Naive B cell (primary cell): ENCODE results near the gene CLEC2L. TPM values are rescaled to one million over a fixed set of nuclear protein-coding genes. Genes with fewer than 3 reads are reported as not detected.

ENCODE experiments used
- ATAC-seq, 2 donors: fragments of 150-1000 bp; cut with Tn5 transposase; 2 replicates each; pipeline ENCODE4 v1.10.0; 2021; ENCODE audit warnings: low read depth in 2 of 2, mild to moderate bottlenecking in 2 of 2, moderate library complexity in 2 of 2
- DNase-seq: peaks from one replicate; pipeline ENCODE4 v3.0.0; 2022
- H3K27ac Mint-ChIP-seq, 6 donors: one replicate each; pipeline ENCODE4 v1.8.0; 2020 to 2022; ENCODE audit warnings: mild to moderate bottlenecking in 6 of 6, mixed read lengths in 6 of 6, moderate library complexity in 5 of 6, inconsistent platforms in 2 of 6
- H3K27me3 Mint-ChIP-seq, 3 donors: one replicate each; pipeline ENCODE4 v1.8.0; 2021 to 2022; ENCODE audit warnings: mixed read lengths in 3 of 3, mild to moderate bottlenecking in 1 of 3
- H3K36me3 Mint-ChIP-seq, 2 donors: one replicate each; pipeline ENCODE4 v1.8.0; 2020 to 2022; ENCODE audit warnings: mixed read lengths in 2 of 2, inconsistent platforms in 1 of 2, mild to moderate bottlenecking in 1 of 2
- H3K4me1 Mint-ChIP-seq, 3 donors: one replicate each; pipeline ENCODE4 v1.8.0; 2020 to 2022; ENCODE audit warnings: mixed read lengths in 3 of 3, inconsistent platforms in 1 of 3, mild to moderate bottlenecking in 1 of 3, moderate library complexity in 1 of 3
- H3K4me3 Mint-ChIP-seq, 8 donors: one replicate each; pipeline ENCODE4 v1.8.0; 2020 to 2022; ENCODE audit warnings: mild to moderate bottlenecking in 8 of 8, mixed read lengths in 8 of 8, moderate library complexity in 8 of 8, inconsistent platforms in 2 of 8
- H3K9me3 Mint-ChIP-seq, 7 donors: one replicate each; pipeline ENCODE4 v1.8.0; 2020 to 2022; ENCODE audit warnings: mixed read lengths in 7 of 7, mild to moderate bottlenecking in 5 of 7, inconsistent platforms in 2 of 7, moderate library complexity in 1 of 7
- polyA plus RNA-seq, 6 donors: library from polyadenylated mRNA; unstranded; fragments of 300-500 nt; fragmentation: Illumina TruSeq; gene quantifications; one replicate each; pipeline ENCODE4 v1.2.3, GENCODE V29; 2021; ENCODE audit warnings: low read depth in 6 of 6

Gene CLEC2L
- not detected for polyA plus RNA-seq

- H3K27ac Mint-ChIP-seq: no peak within 1 kb of the TSS
- no peak for ATAC-seq
- peaks cover 36 to 63% (median 55%) of the 10 kb centered on the region in 3 donors for H3K27me3 Mint-ChIP-seq
These were observed at the start of gene CLEC2L for GRCh38 chr7:139523199-139523941. Gene CLEC2L, plus strand, starts transcription at chr7:139523685. Its CDS starts 243 bp downstream, at chr7:139523928.

DNA sequence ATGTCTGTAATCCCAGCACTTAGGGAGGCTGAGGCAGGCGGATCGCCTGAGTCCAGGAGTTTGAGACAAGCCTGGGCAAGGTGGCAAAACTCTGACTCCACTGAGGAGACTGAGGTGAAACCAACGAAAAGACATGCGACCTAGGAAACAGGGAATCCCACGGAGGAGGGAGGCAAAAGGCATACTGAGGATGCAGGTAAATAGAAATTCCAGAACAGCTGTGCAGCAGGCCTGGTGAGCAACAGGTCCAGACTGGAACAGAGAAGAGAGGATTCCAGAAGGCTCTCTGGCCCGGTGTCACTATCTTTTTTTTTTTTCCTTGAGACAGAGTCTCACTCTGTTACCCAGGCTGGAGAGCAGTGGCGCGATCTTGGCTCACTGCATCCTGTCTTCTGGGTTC lies 47.3 kb upstream of the CLEC2L start:
- Mint-ChIP-seq H3K4me1 (no peaks in the 10 kb centered on the region), H3K36me3 (peaks cover 5 to 8% of the 10 kb centered on the region in 2 donors), H3K4me3 (peak overlapping the region in 1 of 8 donors; percentile 61), H3K9me3 (peaks cover 5 to 17% (median 14%) of the 10 kb centered on the region in 7 donors), H3K27me3 (peaks cover 0 to 24% (median 12%) of the 10 kb centered on the region in 3 donors), H3K27ac (no peak overlapping the region)
- ATAC-seq (no peak), DNase-seq (no peak)

More at GRCh38 chr7:139523199-139523941, at the start of gene CLEC2L:
- DNase-seq: no peak
- H3K4me1 Mint-ChIP-seq: peaks cover 0 to 3% (median 2%) of the 10 kb centered on the region in 3 donors
- peaks cover 0 to 14% of the 10 kb centered on the region in 2 donors for H3K36me3 Mint-ChIP-seq
- H3K9me3 Mint-ChIP-seq: peaks cover 4 to 13% (median 9%) of the 10 kb centered on the region in 7 donors
- H3K4me3 Mint-ChIP-seq: peak within 1 kb of the TSS in 4 of 8 donors; percentile 9 to 53 (median 23)

DNA sequence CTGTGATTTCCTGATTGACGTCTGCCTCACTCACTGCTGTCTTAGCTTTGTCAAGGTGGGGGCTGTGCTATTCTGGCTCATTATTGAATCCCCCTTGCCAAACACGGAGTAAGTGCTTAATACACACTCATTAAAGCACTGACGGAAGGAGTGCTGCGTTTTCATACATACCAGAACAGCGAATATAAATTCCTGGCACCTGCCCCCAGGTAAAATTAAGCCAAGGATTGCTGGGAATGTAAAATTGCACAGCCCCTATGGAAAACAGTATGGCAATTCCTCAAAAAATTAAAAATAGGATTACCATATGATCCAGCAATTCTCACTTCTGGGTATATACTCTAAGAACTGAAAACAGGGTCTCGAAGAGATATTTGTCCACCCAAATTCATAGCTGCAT lies 46.6 kb upstream of the CLEC2L start:
- DNase-seq: no peak
- H3K4me1 Mint-ChIP-seq: no peaks in the 10 kb centered on the region
- peaks cover 2 to 32% (median 19%) of the 10 kb centered on the region in 3 donors for H3K27me3 Mint-ChIP-seq
- no peak overlapping the region for H3K4me3 Mint-ChIP-seq
- no peak overlapping the region for H3K27ac Mint-ChIP-seq
- H3K36me3 Mint-ChIP-seq: peaks cover 5 to 8% of the 10 kb centered on the region in 2 donors
- peaks cover 5 to 17% (median 14%) of the 10 kb centered on the region in 7 donors for H3K9me3 Mint-ChIP-seq
- no peak for ATAC-seq

- no peak overlapping the region for H3K4me3 Mint-ChIP-seq
- peaks cover 6 to 48% (median 25%) of the 10 kb centered on the region in 3 donors for H3K27me3 Mint-ChIP-seq
- no peak overlapping the region for H3K27ac Mint-ChIP-seq
- ATAC-seq: no peak
- no peaks in the 10 kb centered on the region for H3K36me3 Mint-ChIP-seq
- peaks cover 0 to 7% (median 4%) of the 10 kb centered on the region in 3 donors for H3K4me1 Mint-ChIP-seq
- no peak for DNase-seq
- peaks cover 0 to 3% (median 2%) of the 10 kb centered on the region in 7 donors for H3K9me3 Mint-ChIP-seq
These were observed 43.9 kb upstream of the CLEC2L start for GRCh38 chr7:139479620-139480019.

- Mint-ChIP-seq H3K4me1 (peaks cover 0 to 7% (median 4%) of the 10 kb centered on the region in 3 donors), H3K36me3 (no peaks in the 10 kb centered on the region), H3K9me3 (peaks cover 0 to 2% (median 0%) of the 10 kb centered on the region in 7 donors), H3K27ac (no peak overlapping the region), H3K27me3 (peaks cover 16 to 55% (median 30%) of the 10 kb centered on the region in 3 donors), H3K4me3 (peak overlapping the region in 5 of 8 donors; percentile 15 to 45 (median 38))
- DNase-seq (no peak), ATAC-seq (no peak)
These were observed 42.1 kb upstream of the CLEC2L start for GRCh38 chr7:139481364-139481763.

GRCh38 chr7:139482122-139482521 lies 41.4 kb upstream of the CLEC2L start:
- ATAC-seq: no peak
- H3K27me3 Mint-ChIP-seq: peaks cover 21 to 61% (median 30%) of the 10 kb centered on the region in 3 donors
- H3K4me3 Mint-ChIP-seq: peak overlapping the region in 7 of 8 donors; percentile 36 to 89 (median 66)
- DNase-seq: no peak
- peaks cover 0 to 2% (median 0%) of the 10 kb centered on the region in 7 donors for H3K9me3 Mint-ChIP-seq
- H3K27ac Mint-ChIP-seq: peak overlapping the region in 1 of 6 donors; percentile 54
- peaks cover 0 to 7% (median 4%) of the 10 kb centered on the region in 3 donors for H3K4me1 Mint-ChIP-seq
- no peaks in the 10 kb centered on the region for H3K36me3 Mint-ChIP-seq

- Mint-ChIP-seq H3K9me3 (peaks cover 0 to 2% (median 0%) of the 10 kb centered on the region in 7 donors), H3K36me3 (no peaks in the 10 kb centered on the region), H3K27me3 (peaks cover 23 to 62% (median 33%) of the 10 kb centered on the region in 3 donors), H3K4me3 (peak overlapping the region in 7 of 8 donors; percentile 29 to 89 (median 68)), H3K27ac (no peak overlapping the region), H3K4me1 (peaks cover 0 to 7% (median 4%) of the 10 kb centered on the region in 3 donors)
- ATAC-seq (peak; percentile 33 to 41), DNase-seq (no peak)
These were observed 40.6 kb upstream of the CLEC2L start for GRCh38 chr7:139482662-139483466.

DNA sequence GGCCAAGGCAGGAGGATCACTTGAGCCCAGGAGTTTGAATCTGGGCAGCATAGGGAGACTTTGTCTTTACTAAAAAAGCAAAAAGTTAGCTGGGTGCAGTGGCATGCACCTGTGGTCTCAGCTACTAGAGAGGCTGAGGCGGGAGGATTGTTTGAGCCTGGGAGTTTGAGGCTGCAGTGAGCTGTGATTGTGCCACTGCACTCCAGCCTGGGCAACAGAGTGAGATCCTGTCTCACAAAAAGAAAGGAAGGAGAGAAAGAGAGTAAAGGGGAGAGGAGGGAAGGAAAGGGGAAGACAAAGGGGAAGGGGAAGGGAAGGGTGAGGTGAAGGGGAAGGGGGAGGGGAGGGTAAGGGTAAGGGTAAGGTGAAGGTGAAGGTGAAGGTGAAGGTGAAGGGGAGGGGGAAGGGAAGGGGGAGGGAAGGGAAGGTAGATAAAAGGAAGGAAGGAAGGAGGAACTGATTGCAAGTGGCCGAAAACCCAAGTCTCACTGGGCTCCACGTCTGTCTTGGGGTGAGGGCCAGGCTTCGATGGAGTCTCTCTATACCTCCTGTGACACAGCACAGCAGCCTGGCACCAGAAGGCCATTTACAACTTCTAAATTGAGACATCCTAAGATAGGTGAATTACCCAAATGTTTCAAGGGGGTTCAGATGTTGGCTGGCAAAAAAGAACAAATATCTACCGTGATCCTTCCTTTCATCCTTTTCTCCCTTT lies 36.0 kb upstream of the CLEC2L start:
- no peak for ATAC-seq
- no peak overlapping the region for H3K27ac Mint-ChIP-seq

GRCh38 chr7:139488810-139489209 lies 34.7 kb upstream of the CLEC2L start:
- no peak for ATAC-seq
- H3K27ac Mint-ChIP-seq: no peak overlapping the region
- H3K4me3 Mint-ChIP-seq: no peak overlapping the region
- peaks cover 10 to 25% (median 21%) of the 10 kb centered on the region in 7 donors for H3K9me3 Mint-ChIP-seq
- peaks cover 19 to 42% (median 33%) of the 10 kb centered on the region in 3 donors for H3K27me3 Mint-ChIP-seq
- peaks cover 0 to 3% (median 0%) of the 10 kb centered on the region in 3 donors for H3K4me1 Mint-ChIP-seq
- peaks cover 11 to 27% of the 10 kb centered on the region in 2 donors for H3K36me3 Mint-ChIP-seq
- no peak for DNase-seq

More for the DNA sequence above, 36.0 kb upstream of the CLEC2L start:
- H3K4me3 Mint-ChIP-seq: peak overlapping the region in 1 of 8 donors; percentile 30
- H3K36me3 Mint-ChIP-seq: peaks cover 11 to 20% of the 10 kb centered on the region in 2 donors
- H3K27me3 Mint-ChIP-seq: peaks cover 19 to 47% (median 33%) of the 10 kb centered on the region in 3 donors
- H3K9me3 Mint-ChIP-seq: peaks cover 5 to 18% (median 16%) of the 10 kb centered on the region in 7 donors
- no peak for DNase-seq
- peaks cover 0 to 4% (median 0%) of the 10 kb centered on the region in 3 donors for H3K4me1 Mint-ChIP-seq

DNA sequence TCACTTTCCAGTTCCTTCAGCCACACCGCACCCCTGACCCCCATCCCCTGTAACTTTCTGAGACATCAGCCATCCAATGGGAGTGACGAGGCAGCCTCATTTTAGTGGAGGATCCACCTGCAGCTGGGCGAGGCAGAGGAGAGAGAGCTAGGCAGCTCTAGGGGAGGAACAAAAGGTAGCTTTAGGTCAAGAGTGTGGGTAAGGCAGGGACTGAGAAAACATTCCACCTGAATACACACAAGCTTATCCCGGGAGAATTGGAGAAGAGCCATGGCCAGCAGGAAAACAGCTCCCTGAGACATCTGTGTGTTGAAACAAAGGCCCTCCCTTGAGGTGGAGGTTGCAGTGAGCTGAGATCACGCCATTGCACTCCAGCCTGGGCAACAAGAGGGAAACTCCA lies 33.4 kb upstream of the CLEC2L start:
- peaks cover 13 to 33% (median 32%) of the 10 kb centered on the region in 3 donors for H3K27me3 Mint-ChIP-seq
- H3K9me3 Mint-ChIP-seq: peaks cover 10 to 27% (median 19%) of the 10 kb centered on the region in 7 donors
- ATAC-seq: no peak
- no peak overlapping the region for H3K27ac Mint-ChIP-seq
- no peak for DNase-seq
- peaks cover 11 to 27% of the 10 kb centered on the region in 2 donors for H3K36me3 Mint-ChIP-seq
- H3K4me3 Mint-ChIP-seq: no peak overlapping the region
- peaks cover 0 to 8% (median 7%) of the 10 kb centered on the region in 3 donors for H3K4me1 Mint-ChIP-seq

DNA sequence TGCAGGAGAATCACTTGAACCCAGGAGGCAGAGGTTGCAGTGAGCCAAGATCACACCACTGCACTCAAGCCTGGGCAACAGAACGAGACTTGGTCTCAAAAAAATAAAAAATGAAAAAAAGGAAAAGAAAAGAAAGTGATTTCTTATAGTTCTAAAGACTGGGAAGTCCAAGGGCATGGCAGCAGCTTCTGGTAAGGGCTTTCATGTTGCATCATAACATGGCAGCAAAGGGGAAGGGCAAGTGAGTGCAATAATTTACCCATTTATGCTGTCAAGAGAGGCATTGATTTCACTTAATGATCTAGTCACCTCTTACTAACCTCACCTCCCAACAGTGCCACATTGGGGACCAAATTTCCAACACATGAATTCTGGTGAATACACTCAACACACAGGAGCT lies 31.2 kb upstream of the CLEC2L start:
- ATAC-seq: no peak
- no peak overlapping the region for H3K4me3 Mint-ChIP-seq
- peaks cover under 1 to 22% (median 14%) of the 10 kb centered on the region in 3 donors for H3K27me3 Mint-ChIP-seq
- H3K27ac Mint-ChIP-seq: no peak overlapping the region
- peaks cover 10 to 27% (median 19%) of the 10 kb centered on the region in 7 donors for H3K9me3 Mint-ChIP-seq
- peaks cover 11 to 27% of the 10 kb centered on the region in 2 donors for H3K36me3 Mint-ChIP-seq
- no peak for DNase-seq
- peaks cover 0 to 22% (median 9%) of the 10 kb centered on the region in 3 donors for H3K4me1 Mint-ChIP-seq

- Mint-ChIP-seq H3K27ac (peak overlapping the region in 4 of 6 donors; percentile 31 to 87 (median 71)), H3K9me3 (peaks cover 10 to 27% (median 19%) of the 10 kb centered on the region in 7 donors), H3K4me1 (peaks cover 5 to 29% (median 13%) of the 10 kb centered on the region in 3 donors), H3K27me3 (peaks cover 3 to 14% (median 13%) of the 10 kb centered on the region in 3 donors), H3K4me3 (peak overlapping the region in 2 of 8 donors; percentile 32 to 63), H3K36me3 (peaks cover 10 to 24% of the 10 kb centered on the region in 2 donors)
- no peak for DNase-seq
- ATAC-seq: peak in 1 of 2 donors; percentile 50
These were observed 28.5 kb upstream of the CLEC2L start for GRCh38 chr7:139494835-139495579.
